ENCODE data around the gene FLG. TPM values are rescaled to one million over a fixed set of nuclear protein-coding genes. Genes with fewer than 3 reads are reported as not detected.

FLG gene
- total RNA-seq: under 0.01 TPM in 1 of 2 replicates, not detected in the other

DNA sequence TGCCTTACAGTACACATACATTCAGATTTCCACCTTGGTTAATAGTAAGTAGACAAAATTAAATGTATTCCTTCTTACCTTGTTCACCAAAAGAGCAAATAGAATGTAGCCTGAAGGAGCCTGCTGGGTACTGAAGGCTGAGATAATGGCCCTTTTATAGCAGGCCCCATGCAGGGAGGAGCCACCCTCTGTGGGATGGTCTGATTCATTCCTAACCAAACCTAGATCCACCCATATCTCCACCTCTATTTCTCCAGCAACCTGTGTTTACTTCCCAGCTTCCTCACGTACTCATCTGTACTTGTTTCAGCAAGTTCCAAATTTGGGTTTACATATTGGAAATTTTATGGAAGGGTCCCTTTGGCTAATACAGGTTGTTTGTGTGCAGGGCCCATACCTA is at the start of gene FLG:
Gene FLG, minus strand, starts transcription at position 129 of the 400 bp plus-strand sequence. CDS start 9,783 bp downstream, outside the sequence.

DNA sequence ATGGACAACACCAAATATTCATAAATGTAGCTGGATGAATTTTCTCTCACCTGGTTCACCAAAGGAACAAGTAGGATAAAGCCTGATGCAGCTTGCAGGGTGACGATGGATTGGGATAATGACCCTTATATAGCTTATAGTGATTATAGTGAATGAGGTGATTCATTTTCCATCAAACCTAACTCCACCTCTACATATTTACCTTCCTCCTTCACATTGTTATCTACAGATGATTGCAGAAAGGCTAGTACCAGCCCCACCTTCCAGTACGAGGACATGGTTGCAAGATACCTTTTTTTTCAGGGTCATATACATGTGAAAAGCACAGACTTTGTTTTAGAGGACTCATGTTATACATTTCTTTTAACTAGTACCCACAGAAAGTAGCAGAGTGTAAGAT is 34.9 kb upstream of the FLG start, which contains the start of gene FLG2:
Gene FLG2, minus strand, starts transcription at position 101 of the 400 bp plus-strand sequence. CDS start 1,122 bp downstream, outside the sequence.

Other genes starting within 250 kb of the FLG start
- not detected in 2 replicates for gene TCHHL1, start 236.2 kb downstream of the FLG start, total RNA-seq
- gene TCHH, start 209.8 kb downstream of the FLG start, total RNA-seq: 0.16 TPM in 1 of 2 replicates, not detected in the other
- not detected in 2 replicates for gene RPTN, start 166.0 kb downstream of the FLG start, total RNA-seq
- gene HRNR, start 101.0 kb downstream of the FLG start, total RNA-seq: not detected in 2 replicates
- under 0.01 TPM in 2 replicates for gene FLG2, start 34.8 kb upstream of the FLG start, total RNA-seq
- gene CRNN, start 89.0 kb upstream of the FLG start, total RNA-seq: under 0.01 and 0.09 TPM in 2 replicates
- not detected in 2 replicates for gene LCE5A, start 185.6 kb upstream of the FLG start, total RNA-seq
- not detected in 2 replicates for gene CRCT1, start 189.2 kb upstream of the FLG start, total RNA-seq
- gene LCE3E, start 241.5 kb upstream of the FLG start, total RNA-seq: not detected in 2 replicates